GM19035 (cell line): ENCODE measurements around the gene EPHA10.
"Not testable (repeated sequence)": the region's sequence is repeated elsewhere in the genome, so short reads cannot be mapped to it uniquely, and the experiment has no call there.

Source experiments
- ATAC-seq: cut with Tn5 transposase; IDR thresholded peaks from one replicate; pipeline ENCODE4 v1.9.1; 2021; ENCODE audit not compliant: unreplicated experiment

Gene EPHA10

DNA sequence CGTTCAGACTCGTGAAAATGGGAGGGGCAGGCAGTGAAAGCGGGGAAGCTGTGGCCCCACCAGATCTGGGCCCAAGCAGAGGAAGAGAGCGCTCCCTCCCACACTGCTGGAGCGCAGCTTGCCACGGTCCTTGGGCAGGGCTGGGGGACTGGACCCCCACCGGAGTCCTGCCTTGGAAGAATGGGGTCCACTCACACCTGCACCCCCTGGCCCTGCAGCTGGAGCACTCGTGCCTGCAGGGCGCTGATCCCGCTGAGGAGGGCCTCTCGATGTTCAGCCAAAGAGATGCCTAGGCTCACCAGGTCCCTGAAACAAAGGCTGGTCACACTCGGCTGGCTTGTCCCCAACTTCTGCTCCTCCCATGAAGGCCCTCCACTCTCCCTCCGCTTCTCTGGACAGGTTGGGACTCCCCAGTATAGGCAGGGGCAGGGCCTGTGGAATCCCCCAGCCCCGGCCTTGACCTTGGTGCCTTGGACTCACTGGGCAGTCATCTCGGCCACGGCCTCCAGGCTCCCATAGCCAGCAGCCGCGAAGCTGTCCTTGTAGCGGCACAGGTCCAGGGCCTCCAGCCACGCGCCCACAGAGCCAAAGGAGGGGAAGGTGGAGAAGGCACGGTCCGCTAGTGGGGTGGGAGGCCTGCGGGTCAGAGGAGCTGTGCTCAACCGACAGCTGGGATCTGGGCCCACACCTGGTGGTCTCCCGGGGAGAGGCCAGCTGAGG, 46.6 kb downstream of the EPHA10 start:
- ATAC-seq = no peak

GRCh38 chr1:37717631-37718030, 47.3 kb downstream of the EPHA10 start:
- no peak for ATAC-seq

DNA sequence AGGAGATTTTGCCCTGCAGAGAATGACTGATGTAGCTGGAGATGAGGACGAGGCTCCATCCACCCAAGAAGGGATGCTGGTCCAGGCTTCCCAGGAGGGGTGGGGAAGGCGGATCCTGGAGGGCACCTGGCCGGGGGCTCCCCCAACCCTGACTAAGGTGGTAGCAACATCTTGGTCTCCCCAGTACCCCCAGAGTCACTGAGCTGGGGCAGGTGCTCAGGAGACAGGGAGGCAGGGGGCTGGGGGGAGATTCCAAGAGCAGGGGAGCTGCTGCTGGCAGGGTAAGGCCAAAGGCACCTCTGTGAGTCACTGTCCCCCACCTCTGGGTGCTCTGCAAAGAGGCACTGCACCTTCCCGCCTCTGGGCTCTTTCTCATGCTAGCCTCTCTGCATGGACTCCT, 48.6 kb downstream of the EPHA10 start:
- no peak for ATAC-seq

DNA sequence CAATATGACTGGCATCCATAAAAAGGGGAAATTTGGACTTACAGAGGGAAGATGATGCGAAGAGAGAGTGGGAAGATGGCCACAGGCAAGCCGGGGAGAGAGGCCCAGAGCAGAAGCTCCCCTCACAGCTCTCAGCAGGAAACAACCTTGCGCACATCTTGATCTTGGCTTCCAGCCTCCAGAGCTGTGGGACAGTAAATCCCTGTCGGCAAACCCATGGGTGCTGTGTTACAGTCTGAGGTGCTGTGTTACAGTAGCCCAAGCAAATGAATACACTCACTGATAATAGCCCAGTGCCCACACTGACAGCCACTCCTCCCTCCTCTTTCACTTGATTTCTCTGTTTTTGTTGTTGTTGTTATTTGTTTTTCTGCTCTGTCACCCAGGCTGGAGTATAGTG, 50.2 kb downstream of the EPHA10 start:
- ATAC-seq = no peak

DNA sequence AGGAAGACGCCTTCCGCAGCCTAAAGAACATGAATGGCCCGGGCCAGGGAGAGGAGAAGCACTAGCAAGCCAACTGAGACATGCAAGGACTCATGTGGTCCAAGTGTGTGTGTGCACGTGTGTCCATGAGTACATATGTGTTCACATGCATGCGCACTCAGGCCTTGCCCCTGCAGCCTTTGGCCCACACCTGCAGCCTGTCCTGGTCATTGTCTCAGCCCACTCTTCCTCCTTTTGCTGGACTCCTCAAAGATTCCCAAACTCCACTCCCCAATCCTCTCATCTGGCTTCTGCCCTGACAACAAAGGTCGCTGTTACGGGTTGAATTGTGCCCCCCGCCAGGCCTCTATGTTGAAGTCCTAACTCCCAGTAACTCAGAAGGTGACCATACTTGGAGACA, 50.7 kb downstream of the EPHA10 start:
- no peak for ATAC-seq

DNA sequence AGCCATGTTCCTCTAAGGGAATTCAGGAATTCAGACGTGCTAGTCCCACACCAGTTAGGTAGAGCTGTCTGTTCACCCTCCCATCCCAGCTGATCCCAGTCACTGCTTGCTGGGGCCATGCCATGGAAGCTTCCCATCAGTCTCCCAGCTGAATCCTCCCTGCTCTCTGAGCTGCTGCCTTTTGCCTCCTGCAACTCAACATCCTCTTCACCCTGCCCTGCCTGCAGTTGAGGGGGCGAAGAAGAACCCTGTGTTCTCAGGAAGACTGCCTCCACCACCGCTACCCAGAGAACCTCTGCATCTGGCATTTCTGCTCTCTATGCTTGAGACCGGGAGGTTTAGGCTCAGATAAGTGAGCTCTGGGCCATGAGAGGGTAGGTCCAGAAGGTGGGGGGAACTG, 56.4 kb downstream of the EPHA10 start:
- ATAC-seq = no peak

- no peak for ATAC-seq
Measured at GRCh38 chr1:37705399-37705798, 59.5 kb downstream of the EPHA10 start.

DNA sequence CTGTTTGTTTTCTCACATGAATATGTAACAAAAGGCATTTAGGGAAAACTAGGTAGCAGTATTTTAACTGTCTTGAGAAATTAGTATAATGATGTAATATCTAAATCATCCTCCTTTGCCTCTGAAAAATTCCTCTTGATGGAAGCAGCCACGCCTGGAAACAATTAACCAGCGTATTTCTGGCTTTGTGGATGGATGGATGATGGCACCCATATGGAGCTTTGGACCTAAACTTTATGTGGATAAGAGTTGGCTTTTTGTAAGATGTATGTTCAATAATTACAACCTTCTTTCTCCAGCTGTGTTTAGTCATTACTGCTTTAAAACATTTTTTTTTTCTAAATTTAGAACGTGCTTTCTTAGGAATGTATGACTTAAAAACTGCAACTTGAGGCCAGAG, 60.0 kb downstream of the EPHA10 start:
- ATAC-seq = no peak

DNA sequence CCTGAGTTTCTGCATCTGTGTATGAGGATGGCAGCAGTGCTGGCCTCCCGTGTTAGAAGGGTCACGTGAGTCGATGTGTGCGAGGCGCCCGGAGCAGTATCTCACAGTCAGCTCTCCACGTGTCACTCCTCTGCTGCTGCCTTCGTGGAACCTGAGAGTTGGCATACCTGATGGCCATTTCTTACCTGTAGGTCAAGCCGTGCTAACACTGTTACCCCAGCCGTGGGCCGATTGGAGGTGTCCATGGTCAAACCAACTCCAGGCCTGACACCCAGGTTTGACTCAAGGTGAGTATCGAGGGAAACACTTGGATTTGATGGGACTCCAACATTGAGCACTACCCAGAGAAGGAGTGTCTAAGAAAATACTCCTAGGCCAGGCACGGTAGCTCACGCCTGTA, 61.9 kb downstream of the EPHA10 start:
- ATAC-seq = no peak

DNA sequence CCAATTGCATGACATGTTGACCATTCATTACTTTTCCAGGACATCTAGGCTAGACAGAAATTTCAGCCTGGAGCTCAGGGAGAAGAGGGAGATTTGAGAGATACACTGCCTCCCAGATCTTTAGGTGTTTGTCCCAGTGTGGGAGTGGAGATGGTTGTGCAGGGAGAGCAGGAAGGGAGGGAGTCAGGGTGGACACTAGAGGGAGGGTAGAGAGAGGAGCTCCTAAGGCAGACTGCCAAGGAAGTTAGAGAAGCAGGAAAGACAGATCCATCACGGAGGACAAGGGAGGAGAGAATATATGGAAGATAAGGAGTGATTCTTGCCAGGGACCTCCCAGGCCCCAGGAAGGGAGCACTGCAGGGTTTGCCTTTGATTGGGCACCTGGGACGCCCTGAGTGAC, 63.9 kb downstream of the EPHA10 start:
- no peak for ATAC-seq

DNA sequence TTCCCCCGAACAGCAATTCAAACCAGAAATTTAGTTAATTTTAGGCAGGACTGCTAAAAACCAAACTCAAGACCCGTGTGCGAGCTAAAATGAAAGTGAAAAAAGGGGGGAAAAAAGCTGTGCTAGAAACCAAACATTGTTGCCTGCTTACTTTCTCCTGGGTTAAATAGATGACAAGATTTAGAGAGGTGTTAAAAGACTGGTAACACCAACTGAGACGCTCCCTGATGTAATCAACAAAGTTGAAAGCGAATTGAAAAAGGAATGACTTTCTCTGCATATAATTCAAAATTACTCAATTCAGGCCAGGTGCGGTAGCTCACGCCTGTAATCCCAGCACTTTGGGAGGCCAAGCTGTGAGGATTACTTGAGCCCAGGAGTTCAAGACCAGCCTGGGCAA, 65.8 kb downstream of the EPHA10 start:
- no peak for ATAC-seq

- no peak for ATAC-seq
Measured at GRCh38 chr1:37697737-37698136, 67.2 kb downstream of the EPHA10 start.

DNA sequence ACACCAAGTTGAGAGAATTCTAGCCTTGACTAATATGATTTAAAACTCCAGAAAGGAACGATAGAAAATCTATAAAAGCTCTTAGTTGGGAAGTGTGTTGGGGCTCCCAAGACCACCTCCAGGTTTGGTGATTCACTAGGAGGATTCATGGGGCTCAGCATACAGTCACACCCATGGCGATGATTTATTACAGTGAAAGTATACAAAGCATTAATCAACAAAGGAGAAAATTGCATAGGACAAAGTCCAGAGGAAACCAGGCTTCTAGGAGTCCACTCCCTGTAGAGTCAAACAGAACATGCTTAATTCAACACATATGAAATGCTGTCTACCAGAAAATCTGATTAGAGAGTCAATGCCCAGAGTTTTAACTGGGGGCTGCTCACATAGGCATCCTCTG, 67.8 kb downstream of the EPHA10 start:
- no peak for ATAC-seq

DNA sequence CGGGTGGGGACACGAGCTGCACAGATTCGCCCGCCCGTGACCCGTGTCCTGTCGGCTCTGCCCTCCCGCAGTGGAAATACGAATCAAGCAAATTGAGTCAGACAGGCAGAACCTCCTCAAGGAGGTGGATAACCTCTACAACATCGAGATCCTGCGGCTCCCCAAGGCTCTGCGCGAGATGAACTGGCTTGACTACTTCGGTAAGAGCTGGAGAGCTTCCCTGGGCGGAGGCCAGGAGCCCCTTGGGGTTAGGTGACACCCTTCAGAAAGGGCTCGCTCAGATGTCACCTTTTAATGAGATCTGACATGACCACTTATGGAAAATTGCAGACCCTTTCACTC, 72.1 kb downstream of the EPHA10 start:
- ATAC-seq = no peak

- peak; percentile 72 for ATAC-seq
Measured at GRCh38 chr1:37692078-37692833, 72.7 kb downstream of the EPHA10 start, which contains the start of gene CDCA8. Gene CDCA8 (plus strand): TSS chr1:37692516. CDS start chr1:37692691, 175 bp downstream.

GRCh38 chr1:37691497-37692077, 73.3 kb downstream of the EPHA10 start:
- peak; percentile 17 for ATAC-seq

GRCh38 chr1:37688926-37689325, 76.0 kb downstream of the EPHA10 start:
- no peak for ATAC-seq

DNA sequence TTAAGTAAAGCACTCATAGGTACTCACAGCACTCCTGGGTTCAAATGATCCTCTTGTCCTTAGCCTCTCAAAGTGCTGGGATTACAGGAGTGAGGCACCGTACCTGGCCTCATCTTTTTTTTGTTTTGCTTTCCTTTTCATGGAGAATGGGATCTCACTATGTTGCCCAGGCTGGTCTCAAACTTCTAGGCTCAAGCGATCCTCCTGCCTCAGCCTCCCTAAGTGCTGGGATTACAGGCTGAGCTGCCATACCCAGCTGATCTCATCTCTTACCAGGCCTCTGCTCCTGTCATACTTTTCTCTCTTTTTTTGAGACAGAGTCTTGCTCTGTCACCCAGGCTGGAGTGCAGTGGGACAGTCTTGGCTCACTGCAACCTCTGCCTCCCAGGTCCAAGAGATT, 77.2 kb downstream of the EPHA10 start:
- ATAC-seq = not testable (repeated sequence)

DNA sequence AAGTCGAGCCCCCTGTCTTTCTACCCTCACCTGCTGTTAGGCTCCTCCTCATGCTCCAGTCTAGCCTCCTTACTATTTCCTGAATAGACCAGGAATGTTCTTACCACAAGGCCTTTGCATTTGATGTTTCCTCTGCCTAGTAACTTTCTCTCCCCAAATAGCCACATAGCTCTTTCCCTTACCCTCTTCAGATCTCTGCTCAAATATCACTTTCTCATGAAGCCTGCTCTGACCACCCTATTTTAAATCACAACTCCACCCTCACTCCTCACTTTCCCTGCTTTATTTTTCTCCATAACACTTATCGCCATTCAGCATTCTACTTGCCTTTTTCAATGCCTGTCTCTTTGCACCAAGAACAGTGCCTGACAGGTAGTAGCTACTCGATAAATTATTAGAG, 79.2 kb downstream of the EPHA10 start:
- ATAC-seq = no peak

DNA sequence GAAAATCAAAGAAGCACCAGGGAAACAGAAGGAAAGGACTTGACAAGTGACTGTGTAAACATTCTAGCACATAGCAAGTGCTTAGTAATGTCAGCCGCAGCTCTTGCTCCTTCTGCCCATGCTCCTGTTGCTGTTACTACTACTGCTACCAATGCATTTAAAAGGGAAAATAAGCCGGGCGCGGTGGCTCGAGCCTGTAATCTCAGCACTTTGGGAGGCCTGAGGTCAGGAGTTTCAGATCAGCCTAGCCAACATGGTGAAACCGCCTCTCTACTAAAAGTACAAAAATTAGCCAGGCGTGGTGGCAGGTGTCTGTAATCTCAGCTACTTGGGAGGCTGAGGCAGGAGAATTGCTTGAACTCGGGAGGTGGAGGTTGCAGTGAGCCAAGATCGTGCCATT, 80.7 kb downstream of the EPHA10 start:
- ATAC-seq = not testable (repeated sequence)

- no peak for ATAC-seq
Measured at GRCh38 chr1:37682334-37682987, 82.5 kb downstream of the EPHA10 start.

- ATAC-seq = no peak
Measured at GRCh38 chr1:37680933-37681332, 84.0 kb downstream of the EPHA10 start.
